NCI-H510A treated with DMSO at 0.1 percent for 48 hours (cell line): Measurements from ENCODE around the gene NEBL.
"Not testable (repeated sequence)": the region's sequence is repeated elsewhere in the genome, so short reads cannot be mapped to it uniquely, and the experiment has no call there.

ENCODE experiments used
- DNase-seq: peaks from one replicate; lab custom pipeline; 2025; lab: John Stamatoyannopoulos, UW

NEBL gene, protein sequence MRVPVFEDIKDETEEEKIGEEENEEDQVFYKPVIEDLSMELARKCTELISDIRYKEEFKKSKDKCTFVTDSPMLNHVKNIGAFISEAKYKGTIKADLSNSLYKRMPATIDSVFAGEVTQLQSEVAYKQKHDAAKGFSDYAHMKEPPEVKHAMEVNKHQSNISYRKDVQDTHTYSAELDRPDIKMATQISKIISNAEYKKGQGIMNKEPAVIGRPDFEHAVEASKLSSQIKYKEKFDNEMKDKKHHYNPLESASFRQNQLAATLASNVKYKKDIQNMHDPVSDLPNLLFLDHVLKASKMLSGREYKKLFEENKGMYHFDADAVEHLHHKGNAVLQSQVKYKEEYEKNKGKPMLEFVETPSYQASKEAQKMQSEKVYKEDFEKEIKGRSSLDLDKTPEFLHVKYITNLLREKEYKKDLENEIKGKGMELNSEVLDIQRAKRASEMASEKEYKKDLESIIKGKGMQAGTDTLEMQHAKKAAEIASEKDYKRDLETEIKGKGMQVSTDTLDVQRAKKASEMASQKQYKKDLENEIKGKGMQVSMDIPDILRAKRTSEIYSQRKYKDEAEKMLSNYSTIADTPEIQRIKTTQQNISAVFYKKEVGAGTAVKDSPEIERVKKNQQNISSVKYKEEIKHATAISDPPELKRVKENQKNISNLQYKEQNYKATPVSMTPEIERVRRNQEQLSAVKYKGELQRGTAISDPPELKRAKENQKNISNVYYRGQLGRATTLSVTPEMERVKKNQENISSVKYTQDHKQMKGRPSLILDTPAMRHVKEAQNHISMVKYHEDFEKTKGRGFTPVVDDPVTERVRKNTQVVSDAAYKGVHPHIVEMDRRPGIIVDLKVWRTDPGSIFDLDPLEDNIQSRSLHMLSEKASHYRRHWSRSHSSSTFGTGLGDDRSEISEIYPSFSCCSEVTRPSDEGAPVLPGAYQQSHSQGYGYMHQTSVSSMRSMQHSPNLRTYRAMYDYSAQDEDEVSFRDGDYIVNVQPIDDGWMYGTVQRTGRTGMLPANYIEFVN

DNA sequence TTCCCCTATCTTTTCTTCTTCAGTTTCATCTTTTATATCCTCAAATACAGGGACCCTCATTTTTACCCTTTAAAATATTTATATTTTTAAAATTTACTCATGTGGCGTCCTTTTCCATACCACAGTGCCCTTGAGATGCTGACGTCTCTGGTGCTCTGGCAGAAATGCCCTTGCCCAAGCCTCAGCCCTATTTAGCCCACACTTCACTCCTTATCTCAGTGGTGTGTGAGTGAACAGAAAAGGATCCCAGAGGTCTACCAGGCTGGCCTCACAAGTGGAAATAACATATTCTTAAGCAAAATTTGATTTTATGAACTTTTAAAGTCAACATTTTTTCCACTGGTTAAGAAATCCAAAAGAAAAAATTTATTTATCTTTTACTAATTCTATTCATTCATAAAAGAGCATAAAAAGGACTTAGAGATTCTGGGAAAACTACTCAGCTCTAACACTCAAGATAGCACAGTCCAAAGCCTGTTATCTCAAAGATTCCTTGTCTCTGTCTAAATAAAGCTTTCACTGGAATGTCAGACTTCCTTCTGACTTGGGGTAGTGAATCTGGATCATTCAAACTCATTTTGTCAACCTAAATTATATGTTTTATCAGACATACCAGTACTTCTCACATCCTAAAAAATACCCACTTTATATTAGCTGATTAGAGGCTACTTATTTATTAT lies at the start of gene NEBL:
Gene NEBL, minus strand, starts transcription at position 166 of the 680 bp plus-strand sequence. Its CDS starts 106 bp downstream, at position 60.
- no peak for DNase-seq

DNA sequence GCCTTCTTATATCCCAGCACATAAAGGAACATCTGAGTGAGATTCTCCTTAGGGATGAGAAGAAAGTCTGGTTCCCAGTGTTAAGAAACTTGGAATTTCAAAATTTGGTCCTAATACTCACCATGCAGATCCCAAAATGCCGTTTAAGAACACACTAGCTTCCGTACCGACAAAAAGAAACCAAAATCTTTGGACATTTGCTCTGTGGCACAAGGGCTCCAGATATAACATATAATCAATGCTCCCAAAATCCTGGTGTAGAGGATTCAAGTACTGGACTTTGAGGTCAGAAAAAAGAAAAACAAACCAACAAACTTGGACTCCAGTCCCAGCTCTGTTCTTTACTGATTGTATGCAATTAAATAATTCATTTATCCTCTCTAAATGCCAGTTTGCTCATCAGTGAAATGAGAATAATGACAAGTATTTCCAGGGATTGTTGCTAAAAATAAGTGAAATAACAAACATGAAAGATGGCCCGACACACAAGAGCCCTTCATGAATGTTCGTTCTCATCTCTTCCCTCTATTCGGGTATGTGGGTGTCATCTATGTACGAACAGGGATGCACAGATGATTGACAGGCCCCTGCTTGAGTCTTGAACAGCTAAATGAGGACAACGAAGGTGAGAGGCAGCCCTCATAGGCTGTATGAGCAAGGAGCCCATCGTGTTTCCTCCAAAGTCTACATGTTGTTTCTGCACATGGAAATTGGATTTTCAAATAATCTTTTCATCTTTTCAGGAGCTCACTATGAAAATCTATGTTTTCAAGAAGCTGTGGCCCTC lies 48.6 kb upstream of the NEBL start:
- DNase-seq: no peak

- DNase-seq: no peak
These were observed 47.8 kb upstream of the NEBL start for GRCh38 chr10:20944789-20945502.

GRCh38 chr10:20939414-20939813 lies 42.3 kb upstream of the NEBL start:
- not testable (repeated sequence) for DNase-seq

DNA sequence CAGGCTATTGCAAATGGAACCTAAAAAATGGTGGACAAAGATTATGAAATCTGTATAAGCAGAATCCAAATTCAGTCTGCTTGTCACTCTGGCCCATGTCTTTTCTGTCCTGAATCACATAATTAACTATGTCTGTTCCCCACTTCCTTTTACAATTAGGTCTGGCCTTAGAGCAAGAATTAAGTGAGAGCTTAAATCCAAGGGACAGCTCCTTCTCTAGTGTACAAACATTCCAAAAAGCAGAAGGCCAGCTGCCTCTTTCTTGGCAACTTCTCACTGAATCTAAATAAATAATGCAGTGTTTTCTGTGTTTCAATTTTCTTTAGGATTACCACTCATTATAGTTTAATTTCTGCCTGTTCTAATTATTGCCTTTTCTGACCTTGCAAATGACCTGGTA lies 39.3 kb upstream of the NEBL start:
- DNase-seq: no peak

- no peak for DNase-seq
These were observed 38.8 kb upstream of the NEBL start for GRCh38 chr10:20935931-20936330.

DNA sequence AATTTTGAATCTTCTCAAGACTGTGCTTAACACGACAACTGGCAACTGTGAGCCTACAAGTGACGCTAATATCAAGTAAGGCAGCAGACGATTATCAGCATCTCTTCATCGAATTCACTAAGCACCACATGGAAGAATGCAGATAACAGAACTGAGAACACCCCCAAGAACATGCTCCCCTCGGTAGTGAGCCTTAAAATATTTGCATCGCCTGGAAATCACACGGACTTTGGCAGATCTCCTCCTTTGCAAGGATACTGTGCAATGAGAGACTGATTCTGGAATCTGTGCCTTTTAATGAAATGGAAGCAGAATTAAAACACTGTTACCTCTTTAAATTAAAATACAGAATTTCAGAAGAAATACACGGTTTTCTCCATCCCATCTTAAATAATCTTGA lies 38.2 kb upstream of the NEBL start:
- DNase-seq: no peak

DNA sequence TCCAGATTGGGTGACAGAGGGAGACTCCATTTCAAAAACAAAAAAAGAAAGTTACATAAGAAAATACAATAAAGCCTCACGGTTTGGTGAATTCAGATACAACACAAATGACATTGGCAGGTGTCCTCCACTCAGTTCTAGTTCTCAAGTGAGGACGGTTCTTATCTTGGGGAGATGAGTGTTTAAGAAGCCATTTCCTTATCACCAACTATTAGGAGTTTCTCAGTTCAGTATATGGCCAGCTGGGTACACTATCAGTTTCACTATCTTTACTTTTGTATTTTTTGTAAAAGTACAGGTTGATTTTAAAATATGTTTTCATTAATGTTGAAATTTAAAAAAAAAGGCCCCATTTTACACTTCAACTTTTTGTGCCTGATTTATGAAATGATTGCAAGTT lies 36.6 kb upstream of the NEBL start:
- no peak for DNase-seq

DNA sequence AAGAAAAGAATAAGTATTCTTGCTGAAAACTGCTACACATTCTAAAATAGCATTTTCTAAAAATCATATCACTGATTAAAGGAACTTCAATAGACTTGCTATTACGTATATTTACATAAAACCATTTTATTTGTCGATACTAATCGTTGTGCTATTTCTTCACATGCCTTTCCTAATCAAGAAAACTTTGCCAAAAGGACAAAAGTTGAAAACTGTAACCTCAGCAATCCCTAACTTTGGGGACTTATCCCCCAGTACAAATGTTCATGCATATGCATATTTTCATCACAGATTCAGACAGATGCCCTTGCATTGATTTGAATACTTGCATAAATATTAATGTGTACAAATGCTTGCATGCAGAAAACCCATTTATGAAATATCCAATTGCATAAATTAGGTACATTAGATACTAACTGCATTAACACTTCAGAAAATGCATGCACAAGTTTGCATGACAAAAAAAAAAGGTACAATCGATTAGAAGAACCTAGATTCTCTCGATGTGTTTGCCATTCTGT lies 35.6 kb upstream of the NEBL start:
- DNase-seq: no peak

GRCh38 chr10:20931156-20931795 lies 34.2 kb upstream of the NEBL start:
- no peak for DNase-seq

DNA sequence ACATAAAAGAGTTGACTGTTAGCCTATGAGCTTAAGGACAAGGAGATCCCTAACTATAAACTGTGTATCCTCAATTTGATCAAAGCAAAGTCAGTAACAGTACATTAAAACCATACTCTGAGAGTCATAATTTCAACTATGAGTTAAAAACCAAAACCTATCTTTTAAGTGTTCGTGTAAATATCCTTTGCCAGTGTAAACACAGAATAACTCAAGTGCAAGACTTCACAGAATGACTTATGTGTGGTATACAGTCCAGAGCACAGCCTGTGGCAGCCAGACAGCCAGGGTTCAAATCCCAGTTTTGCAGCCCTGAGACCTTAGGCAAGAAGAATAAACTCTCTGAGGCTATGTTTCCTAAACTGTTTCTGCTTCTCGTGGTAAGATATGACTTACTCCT lies 30.3 kb upstream of the NEBL start:
- no peak for DNase-seq

- DNase-seq: peak; percentile 85
These were observed 25.3 kb upstream of the NEBL start for GRCh38 chr10:20922451-20922850.

DNA sequence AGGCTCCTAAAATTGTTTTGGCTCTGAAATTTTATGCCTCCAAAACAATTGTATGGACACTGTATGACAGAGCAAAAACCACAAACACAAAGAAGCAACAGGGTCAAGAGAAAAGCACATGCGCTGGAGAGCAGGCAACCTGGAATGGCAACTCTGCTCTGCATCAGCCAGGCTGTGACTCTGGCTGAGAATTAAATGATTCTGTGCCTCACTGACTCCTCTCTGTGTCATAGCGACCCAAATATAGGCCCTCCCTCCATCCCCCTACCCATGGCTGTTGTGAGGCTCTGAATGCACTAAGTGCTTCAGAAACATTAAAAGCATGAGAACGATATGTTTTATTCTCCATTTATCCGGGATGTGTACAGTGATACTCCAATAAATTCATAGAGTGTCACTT lies 24.9 kb upstream of the NEBL start:
- DNase-seq: no peak

DNA sequence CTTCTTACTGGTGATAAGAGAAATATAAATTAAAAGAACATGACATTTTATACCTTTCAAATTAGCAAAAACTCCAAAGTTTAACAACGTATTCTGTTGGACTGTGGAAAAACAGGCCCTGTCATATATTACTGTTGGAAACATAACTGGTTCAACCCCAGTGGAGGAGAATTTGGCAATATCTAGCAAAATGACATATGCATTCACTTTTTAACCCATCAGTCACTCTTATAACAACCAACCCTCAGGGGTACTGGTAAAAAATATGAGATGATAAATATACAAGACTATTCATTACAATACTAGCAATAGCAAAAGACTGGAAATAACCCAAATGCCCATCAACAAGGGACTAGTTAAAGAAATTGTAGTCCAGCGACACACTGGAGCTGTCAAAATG lies 22.9 kb upstream of the NEBL start:
- DNase-seq: no peak

- DNase-seq: no peak
These were observed 22.4 kb upstream of the NEBL start for GRCh38 chr10:20919481-20919880.

GRCh38 chr10:20916976-20917375 lies 19.9 kb upstream of the NEBL start:
- DNase-seq: no peak

DNA sequence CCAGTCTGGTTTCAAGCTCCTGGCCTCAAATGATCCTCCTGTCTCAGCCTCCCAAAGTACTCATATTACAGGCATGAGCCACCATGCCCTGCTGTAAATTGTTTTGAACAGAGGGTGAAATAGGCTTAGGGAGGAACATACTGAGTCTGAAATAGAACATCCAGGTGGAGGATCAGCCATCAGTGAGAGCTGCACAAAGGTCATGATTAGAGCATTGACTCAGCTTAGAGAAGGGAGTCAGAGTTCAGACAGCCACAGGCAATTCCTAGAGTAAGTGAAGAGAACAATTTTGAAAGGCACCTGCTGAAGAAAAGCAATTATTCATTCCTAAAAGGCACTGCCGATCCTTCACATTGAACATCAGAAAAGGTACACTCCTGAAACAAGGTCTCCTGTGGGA lies 15.9 kb upstream of the NEBL start:
- no peak for DNase-seq

DNA sequence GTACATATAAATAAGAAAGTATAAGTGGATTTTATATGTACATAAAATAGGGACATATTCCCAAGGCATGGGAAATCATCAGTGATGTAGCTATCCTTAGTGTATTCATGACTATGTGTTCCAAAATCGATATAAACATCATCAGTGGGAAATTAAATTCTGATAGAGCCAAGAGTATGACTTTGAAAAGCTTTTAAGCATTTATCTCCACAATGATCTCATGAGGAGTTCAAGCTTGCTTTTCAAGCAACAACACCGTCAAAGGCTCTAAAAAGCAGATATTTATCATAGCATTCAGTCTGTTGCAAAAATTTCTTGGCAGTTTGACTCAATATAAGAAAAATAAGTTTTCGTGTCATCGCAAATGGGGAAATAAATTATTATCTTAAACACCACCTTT lies 14.5 kb upstream of the NEBL start:
- DNase-seq: no peak

DNA sequence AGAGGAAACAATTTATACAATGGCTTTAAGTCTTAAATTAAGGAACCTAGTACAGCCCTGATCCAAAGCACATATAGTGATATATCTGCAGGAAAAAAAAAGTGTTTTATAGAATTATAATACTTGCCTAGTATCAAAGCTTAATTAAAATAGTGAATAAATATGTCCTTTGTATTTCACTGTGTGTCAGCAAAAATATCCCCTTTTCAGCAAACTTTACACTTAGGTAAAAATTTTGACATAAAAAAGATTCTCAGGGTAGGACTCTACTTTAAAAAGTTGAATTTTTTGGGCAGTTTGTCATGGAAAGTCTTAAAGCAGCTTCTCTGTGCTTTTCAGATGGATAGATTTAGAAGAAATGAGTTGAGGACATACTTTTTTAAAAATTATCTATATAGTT lies 12.7 kb upstream of the NEBL start:
- no peak for DNase-seq

DNA sequence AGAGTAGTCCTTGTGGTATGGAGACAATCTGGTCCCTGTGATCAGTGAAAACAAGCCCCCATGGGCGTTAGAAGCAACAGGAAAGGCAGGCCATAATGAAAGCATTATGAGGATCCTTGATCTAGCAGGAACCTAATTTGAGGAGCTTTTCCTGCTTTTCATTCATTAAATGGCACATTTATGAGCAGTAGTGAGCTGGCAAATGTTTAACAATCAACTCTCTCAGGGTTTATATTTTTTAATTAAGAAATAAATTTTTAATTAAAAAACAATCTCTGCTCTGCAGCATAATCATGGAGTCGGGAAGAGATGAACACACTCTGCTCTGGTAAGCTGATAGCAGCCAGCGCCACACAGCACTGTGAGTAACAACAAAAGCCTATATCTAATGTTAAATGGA lies 11.3 kb upstream of the NEBL start:
- no peak for DNase-seq
